ENCODE measurements around the gene CDK5RAP3. TPM values are rescaled to one million over a fixed set of nuclear protein-coding genes. Genes with fewer than 3 reads are reported as not detected.

CDK5RAP3 gene
- total and polyA plus RNA-seq, 2 of the 13 experiments (the other 11 are each of a cell fraction or from before 2014, with no cell fraction given), result 128 to 154 TPM

DNA sequence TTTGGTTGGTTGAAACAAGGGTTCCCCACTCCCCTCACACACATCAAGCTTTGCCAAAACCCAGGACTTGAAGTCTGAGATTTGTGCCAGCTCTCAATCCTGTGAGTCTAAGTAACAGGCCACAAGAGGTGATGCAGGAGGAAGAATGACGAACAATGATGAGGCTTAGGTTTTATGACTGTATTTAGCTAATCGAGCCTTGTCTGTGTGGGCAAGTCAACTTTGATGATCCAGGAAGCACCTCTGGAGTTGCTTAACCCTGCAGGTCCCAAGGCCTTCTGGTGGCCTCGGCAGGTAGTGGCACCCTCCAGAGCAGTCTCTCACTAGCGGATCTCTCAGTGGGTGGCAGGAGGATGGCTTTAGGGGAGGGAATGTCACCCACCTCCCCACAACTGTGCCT, 28.7 kb downstream of the CDK5RAP3 start:
- Histone ChIP-seq H3K4me1 (ENCODE audit: insufficient read depth, low read length) (peaks cover 30% of the 10 kb centered on the region), H3K4me2 (ENCODE audit: low read depth, low read length) (no peak overlapping the region), H4K20me1 (ENCODE audit: insufficient read depth, low read length) (no peaks in the 10 kb centered on the region), H3K27ac (ENCODE audit: extremely low read length, insufficient read depth, low read length) (no peak overlapping the region), H3K9me3 (ENCODE audit: low read length) (no peaks in the 10 kb centered on the region), H3K79me2 (ENCODE audit: insufficient read depth, low read length) (no peaks in the 10 kb centered on the region), H3K36me3 (replicated peaks in 1 of 2; ENCODE audit: control insufficient read depth in 1 of 2, insufficient read depth in 2 of 2, low read length in 2 of 2) (no peaks in the 10 kb centered on the region), H3K4me3 (replicated peaks in 1 of 3; ENCODE audit: insufficient read depth in 1 of 3, low read depth in 2 of 3, low read length in 3 of 3) (no peak overlapping the region), H2AFZ (ENCODE audit: low read length) (no peak overlapping the region), H3K9ac (ENCODE audit: insufficient read depth, low read depth, low read length) (no peak overlapping the region), H3K27me3 (ENCODE audit: control insufficient read depth in 1 of 2, insufficient read depth in 2 of 2, low read length in 2 of 2) (peaks cover 3 to 34% of the 10 kb centered on the region in 2 experiments; a peak in 3 of 5 replicates)
- ChIA-PET CTCF (ENCODE audit: low intra/inter-chr PET ratio, low total read pairs) (no interaction called here), POLR2A (interaction anchor here (0.8 to 1.2 kb wide), 2 partner anchors 29 to 49 kb away, joined by 3 read pairs; partner anchors contain the start of genes CDK5RAP3 and NFE2L1)
- FAIRE-seq (no peak), DNase-seq (ENCODE audit: low spot score) (no peak), ATAC-seq (peak; percentile 89)
- TF ChIP-seq SMC3 (IDR thresholded peaks at IDR 0.05; ENCODE audit: low read length) (0 out of 2 replicates have a peak, but pooled peaks have one; percentile 16), ZNF652 (CRISPR knock-in tag; IDR thresholded peaks at IDR 0.05; ENCODE audit: borderline replicate concordance, low read depth) (peak; percentile 73; the same call in 1 of the 2 replicates), CEBPB (IDR thresholded peaks at IDR 0.05; ENCODE audit: borderline replicate concordance, low read depth, low read length) (peak; percentile 78), RBFOX2 (IDR thresholded peaks at IDR 0.05; ENCODE audit: low read depth, low read length) (no peak), SOX6 (IDR thresholded peaks at IDR 0.05) (no peak), SOX6 (CRISPR knock-in tag; IDR thresholded peaks at IDR 0.05) (no peak)
- TF ChIP-seq, protein P1, sequence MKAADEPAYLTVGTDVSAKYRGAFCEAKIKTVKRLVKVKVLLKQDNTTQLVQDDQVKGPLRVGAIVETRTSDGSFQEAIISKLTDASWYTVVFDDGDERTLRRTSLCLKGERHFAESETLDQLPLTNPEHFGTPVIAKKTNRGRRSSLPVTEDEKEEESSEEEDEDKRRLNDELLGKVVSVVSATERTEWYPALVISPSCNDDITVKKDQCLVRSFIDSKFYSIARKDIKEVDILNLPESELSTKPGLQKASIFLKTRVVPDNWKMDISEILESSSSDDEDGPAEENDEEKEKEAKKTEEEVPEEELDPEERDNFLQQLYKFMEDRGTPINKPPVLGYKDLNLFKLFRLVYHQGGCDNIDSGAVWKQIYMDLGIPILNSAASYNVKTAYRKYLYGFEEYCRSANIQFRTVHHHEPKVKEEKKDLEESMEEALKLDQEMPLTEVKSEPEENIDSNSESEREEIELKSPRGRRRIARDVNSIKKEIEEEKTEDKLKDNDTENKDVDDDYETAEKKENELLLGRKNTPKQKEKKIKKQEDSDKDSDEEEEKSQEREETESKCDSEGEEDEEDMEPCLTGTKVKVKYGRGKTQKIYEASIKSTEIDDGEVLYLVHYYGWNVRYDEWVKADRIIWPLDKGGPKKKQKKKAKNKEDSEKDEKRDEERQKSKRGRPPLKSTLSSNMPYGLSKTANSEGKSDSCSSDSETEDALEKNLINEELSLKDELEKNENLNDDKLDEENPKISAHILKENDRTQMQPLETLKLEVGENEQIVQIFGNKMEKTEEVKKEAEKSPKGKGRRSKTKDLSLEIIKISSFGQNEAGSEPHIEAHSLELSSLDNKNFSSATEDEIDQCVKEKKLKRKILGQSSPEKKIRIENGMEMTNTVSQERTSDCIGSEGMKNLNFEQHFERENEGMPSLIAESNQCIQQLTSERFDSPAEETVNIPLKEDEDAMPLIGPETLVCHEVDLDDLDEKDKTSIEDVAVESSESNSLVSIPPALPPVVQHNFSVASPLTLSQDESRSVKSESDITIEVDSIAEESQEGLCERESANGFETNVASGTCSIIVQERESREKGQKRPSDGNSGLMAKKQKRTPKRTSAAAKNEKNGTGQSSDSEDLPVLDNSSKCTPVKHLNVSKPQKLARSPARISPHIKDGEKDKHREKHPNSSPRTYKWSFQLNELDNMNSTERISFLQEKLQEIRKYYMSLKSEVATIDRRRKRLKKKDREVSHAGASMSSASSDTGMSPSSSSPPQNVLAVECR (CRISPR knock-in tag; IDR thresholded peaks at IDR 0.05; ENCODE audit: borderline replicate concordance), result 0 out of 2 replicates have a peak, but pooled peaks have one; percentile 22
- TF ChIP-seq, protein P2, sequence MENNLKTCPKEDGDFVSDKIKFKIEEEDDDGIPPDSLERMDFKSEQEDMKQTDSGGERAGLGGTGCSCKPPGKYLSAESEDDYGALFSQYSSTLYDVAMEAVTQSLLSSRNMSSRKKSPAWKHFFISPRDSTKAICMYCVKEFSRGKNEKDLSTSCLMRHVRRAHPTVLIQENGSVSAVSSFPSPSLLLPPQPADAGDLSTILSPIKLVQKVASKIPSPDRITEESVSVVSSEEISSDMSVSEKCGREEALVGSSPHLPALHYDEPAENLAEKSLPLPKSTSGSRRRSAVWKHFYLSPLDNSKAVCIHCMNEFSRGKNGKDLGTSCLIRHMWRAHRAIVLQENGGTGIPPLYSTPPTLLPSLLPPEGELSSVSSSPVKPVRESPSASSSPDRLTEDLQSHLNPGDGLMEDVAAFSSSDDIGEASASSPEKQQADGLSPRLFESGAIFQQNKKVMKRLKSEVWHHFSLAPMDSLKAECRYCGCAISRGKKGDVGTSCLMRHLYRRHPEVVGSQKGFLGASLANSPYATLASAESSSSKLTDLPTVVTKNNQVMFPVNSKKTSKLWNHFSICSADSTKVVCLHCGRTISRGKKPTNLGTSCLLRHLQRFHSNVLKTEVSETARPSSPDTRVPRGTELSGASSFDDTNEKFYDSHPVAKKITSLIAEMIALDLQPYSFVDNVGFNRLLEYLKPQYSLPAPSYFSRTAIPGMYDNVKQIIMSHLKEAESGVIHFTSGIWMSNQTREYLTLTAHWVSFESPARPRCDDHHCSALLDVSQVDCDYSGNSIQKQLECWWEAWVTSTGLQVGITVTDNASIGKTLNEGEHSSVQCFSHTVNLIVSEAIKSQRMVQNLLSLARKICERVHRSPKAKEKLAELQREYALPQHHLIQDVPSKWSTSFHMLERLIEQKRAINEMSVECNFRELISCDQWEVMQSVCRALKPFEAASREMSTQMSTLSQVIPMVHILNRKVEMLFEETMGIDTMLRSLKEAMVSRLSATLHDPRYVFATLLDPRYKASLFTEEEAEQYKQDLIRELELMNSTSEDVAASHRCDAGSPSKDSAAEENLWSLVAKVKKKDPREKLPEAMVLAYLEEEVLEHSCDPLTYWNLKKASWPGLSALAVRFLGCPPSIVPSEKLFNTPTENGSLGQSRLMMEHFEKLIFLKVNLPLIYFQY (CRISPR knock-in tag; IDR thresholded peaks at IDR 0.05; ENCODE audit: borderline replicate concordance), result no peak
- TF ChIP-seq, protein P3, sequence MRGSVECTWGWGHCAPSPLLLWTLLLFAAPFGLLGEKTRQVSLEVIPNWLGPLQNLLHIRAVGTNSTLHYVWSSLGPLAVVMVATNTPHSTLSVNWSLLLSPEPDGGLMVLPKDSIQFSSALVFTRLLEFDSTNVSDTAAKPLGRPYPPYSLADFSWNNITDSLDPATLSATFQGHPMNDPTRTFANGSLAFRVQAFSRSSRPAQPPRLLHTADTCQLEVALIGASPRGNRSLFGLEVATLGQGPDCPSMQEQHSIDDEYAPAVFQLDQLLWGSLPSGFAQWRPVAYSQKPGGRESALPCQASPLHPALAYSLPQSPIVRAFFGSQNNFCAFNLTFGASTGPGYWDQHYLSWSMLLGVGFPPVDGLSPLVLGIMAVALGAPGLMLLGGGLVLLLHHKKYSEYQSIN (CRISPR knock-in tag; IDR thresholded peaks at IDR 0.05; ENCODE audit: borderline replicate concordance), result no peak
- WGBS (ENCODE audit: low lambda C conversion rate), result 0% methylated on average over 3 of the region's 4 CpGs
- in situ Hi-C loops (cut with HindIII; ENCODE audit: extremely low pct_ligation_motif_present, low pct_unique_long_range_greater_than_20kb), result no loop called here
- intact Hi-C loops (cut with micrococcal nuclease; ENCODE audit: unreplicated experiment), result no loop called here
- no TSS peak for BruUV-seq (replicated peaks)
